GM12872 (cell line): ENCODE data around the gene PDXP.

ENCODE experiments used
- CTCF ChIP-seq: IDR thresholded peaks from 3 replicates; pipeline ENCODE4 v1.5.1; 2011; ENCODE audit warnings: low read depth, mild to moderate bottlenecking, low read length, moderate library complexity; ENCODE audit not compliant: insufficient read depth

PDXP gene

GRCh38 chr22:37618072-37618656 is 40.4 kb upstream of the PDXP start:
- no peak for TF ChIP-seq CTCF

GRCh38 chr22:37618674-37619073 is 39.8 kb upstream of the PDXP start:
- no peak for TF ChIP-seq CTCF

- no peak for TF ChIP-seq CTCF
Measured at GRCh38 chr22:37619991-37620390, 38.5 kb upstream of the PDXP start.

GRCh38 chr22:37621352-37621860 is 37.1 kb upstream of the PDXP start:
- no peak for TF ChIP-seq CTCF

- TF ChIP-seq CTCF = peak; percentile 75
Measured at GRCh38 chr22:37623075-37624016, 35.2 kb upstream of the PDXP start.

- TF ChIP-seq CTCF = no peak
Measured at GRCh38 chr22:37624017-37624365, 34.5 kb upstream of the PDXP start.

GRCh38 chr22:37624876-37625275 is 33.6 kb upstream of the PDXP start:
- TF ChIP-seq CTCF = no peak
